ENCODE data around the gene ASB2. TPM values are rescaled to one million over a fixed set of nuclear protein-coding genes. Genes with fewer than 3 reads are reported as not detected.

The ASB2 gene
- total RNA-seq, 1 experiment from 2014 or later: not detected

DNA sequence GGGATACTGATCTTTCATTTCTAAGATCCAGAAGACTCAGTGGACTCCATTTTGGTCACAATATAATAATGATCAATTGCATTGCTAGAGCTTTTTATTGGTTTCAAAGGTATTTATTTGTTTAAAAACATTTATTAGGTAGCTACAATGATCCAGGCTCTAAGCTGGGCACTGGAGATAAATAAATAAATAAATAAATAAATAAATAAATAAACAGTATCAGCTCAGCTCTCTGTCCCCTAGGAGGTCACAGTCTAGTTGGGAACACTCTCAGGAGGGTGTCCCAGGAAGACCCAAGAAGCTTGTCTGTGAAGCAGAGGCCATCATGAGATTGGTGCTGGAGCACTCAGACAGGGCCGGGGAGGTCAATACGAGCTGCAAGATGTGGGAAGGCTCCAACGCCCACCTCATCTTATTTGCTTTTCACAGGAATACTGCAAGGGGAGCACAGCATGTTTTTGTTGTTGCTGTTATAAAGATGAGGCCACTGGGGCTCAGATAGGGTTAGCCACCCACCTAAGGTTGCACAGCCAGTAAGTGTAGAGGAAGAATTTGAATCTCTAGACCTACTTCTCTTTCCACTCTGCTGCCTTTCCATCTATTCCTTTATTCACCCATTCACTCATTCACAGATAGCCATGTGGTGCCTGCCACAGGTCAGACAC lies 15.5 kb downstream of the ASB2 start:
- H3K27me3 ChIP-seq (replicated peaks; ENCODE audit: insufficient read depth, low read depth, low read length, poor library complexity): no peaks in the 10 kb centered on the region
- no peak for DNase-seq (ENCODE audit: low spot score)
- intact Hi-C loops (cut with micrococcal nuclease; ENCODE audit: unreplicated experiment): no loop called here
- H3K36me3 ChIP-seq (ENCODE audit: insufficient read depth, low read length, poor library complexity, severe bottlenecking): no peaks in the 10 kb centered on the region
- POLR2A ChIA-PET (ENCODE audit: low non-redundant PET): no interaction called here
- no peak overlapping the region for H3K27ac ChIP-seq (ENCODE audit: low read depth, low read length, poor library complexity, severe bottlenecking)
- TF ChIP-seq, protein P1, sequence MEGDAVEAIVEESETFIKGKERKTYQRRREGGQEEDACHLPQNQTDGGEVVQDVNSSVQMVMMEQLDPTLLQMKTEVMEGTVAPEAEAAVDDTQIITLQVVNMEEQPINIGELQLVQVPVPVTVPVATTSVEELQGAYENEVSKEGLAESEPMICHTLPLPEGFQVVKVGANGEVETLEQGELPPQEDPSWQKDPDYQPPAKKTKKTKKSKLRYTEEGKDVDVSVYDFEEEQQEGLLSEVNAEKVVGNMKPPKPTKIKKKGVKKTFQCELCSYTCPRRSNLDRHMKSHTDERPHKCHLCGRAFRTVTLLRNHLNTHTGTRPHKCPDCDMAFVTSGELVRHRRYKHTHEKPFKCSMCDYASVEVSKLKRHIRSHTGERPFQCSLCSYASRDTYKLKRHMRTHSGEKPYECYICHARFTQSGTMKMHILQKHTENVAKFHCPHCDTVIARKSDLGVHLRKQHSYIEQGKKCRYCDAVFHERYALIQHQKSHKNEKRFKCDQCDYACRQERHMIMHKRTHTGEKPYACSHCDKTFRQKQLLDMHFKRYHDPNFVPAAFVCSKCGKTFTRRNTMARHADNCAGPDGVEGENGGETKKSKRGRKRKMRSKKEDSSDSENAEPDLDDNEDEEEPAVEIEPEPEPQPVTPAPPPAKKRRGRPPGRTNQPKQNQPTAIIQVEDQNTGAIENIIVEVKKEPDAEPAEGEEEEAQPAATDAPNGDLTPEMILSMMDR (conservative IDR thresholded peaks at IDR 0.05; ENCODE audit: low read depth, low read length): no peak
- no peak for TF ChIP-seq EZH2 (IDR thresholded peaks at IDR 0.05; ENCODE audit: borderline replicate concordance, low read depth, low read length, poor library complexity, severe bottlenecking)
- no peaks in the 10 kb centered on the region for H3K4me1 ChIP-seq (ENCODE audit: insufficient read depth, low read length, poor library complexity, severe bottlenecking)
- CTCF ChIA-PET: no interaction called here
- no peak overlapping the region for H3K4me3 ChIP-seq (ENCODE audit: low read depth, low read length, poor library complexity, severe bottlenecking)
- BruUV-seq (replicated peaks): no TSS peak
- no peaks in the 10 kb centered on the region for H3K9me3 ChIP-seq (ENCODE audit: low read depth, low read length, poor library complexity, severe bottlenecking)

DNA sequence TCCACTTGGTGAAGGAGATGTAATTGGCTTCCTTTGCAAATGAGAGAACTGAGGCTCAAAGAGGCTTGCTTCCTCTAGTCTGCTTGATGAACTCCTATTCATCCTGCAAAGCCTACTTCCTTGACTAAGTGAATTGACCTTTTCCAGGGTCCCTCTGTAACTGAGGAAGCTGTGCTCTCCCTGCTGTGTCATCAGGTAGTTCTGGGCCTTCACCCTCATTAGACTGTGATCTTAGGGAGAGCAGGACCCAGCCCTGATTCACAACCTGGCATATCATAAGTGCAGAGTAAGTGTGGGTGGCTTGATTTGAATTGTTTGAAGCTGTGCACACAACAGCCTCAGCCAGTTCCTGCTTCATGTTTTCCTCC lies 16.3 kb downstream of the ASB2 start:
- POLR2A ChIA-PET (ENCODE audit: low non-redundant PET): no interaction called here
- CTCF ChIA-PET: no interaction called here
- no peaks in the 10 kb centered on the region for H3K27me3 ChIP-seq (replicated peaks; ENCODE audit: insufficient read depth, low read depth, low read length, poor library complexity)
- intact Hi-C loops (cut with micrococcal nuclease; ENCODE audit: unreplicated experiment): no loop called here
- no TSS peak for BruUV-seq (replicated peaks)
- no peak overlapping the region for H3K27ac ChIP-seq (ENCODE audit: low read depth, low read length, poor library complexity, severe bottlenecking)
- H3K4me3 ChIP-seq (ENCODE audit: low read depth, low read length, poor library complexity, severe bottlenecking): no peak overlapping the region
- no peaks in the 10 kb centered on the region for H3K4me1 ChIP-seq (ENCODE audit: insufficient read depth, low read length, poor library complexity, severe bottlenecking)
- TF ChIP-seq, protein P1 (conservative IDR thresholded peaks at IDR 0.05; ENCODE audit: low read depth, low read length): no peak
- no peak for TF ChIP-seq EZH2 (IDR thresholded peaks at IDR 0.05; ENCODE audit: borderline replicate concordance, low read depth, low read length, poor library complexity, severe bottlenecking)
- H3K9me3 ChIP-seq (ENCODE audit: low read depth, low read length, poor library complexity, severe bottlenecking): no peaks in the 10 kb centered on the region
- no peak for DNase-seq (ENCODE audit: low spot score)
- H3K36me3 ChIP-seq (ENCODE audit: insufficient read depth, low read length, poor library complexity, severe bottlenecking): no peaks in the 10 kb centered on the region

DNA sequence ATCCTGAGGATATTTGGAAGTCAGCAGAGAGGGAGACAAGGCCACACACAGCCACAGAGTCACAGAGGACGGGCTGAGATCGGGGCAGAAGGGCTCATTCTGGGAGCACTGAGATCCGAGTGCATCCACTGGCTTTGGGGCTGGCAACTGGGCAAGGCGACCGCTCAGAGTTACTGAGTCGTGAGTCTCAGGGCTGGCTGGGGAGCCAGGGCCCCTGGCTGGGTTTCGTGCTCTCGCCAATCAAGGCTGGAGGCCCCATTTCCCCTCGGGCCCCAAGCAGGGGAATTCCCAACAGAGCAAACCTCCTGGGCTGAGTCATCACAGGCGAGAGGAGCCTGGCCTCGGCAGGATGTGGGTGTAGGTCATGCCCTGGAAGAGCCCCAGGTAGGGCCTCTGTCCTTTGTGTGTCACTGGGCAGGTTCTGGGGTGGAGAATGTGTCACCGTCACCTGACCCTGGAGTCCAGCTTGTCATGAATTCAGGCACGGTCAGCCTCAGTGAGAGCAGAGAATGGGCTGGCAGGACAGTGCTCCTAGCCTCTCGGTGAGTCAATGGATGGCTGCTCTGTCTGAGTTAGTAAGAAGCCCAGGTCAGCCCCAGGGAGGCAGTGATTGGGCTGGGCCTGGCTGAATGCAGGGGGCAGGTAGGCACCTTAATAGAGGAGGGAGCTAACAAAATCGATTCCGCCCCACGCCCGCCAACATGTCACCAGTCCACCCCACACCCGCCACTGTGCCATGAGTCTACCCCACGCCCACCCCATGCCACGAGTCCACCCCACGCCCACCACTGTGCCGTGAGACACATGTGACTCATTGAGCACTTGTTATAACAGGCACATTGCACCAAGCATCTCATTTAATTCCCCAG lies 16.9 kb downstream of the ASB2 start:
- no peaks in the 10 kb centered on the region for H3K36me3 ChIP-seq (ENCODE audit: insufficient read depth, low read length, poor library complexity, severe bottlenecking)
- no peak for TF ChIP-seq EZH2 (IDR thresholded peaks at IDR 0.05; ENCODE audit: borderline replicate concordance, low read depth, low read length, poor library complexity, severe bottlenecking)
- TF ChIP-seq, protein P1 (conservative IDR thresholded peaks at IDR 0.05; ENCODE audit: low read depth, low read length): no peak
- BruUV-seq (replicated peaks): no TSS peak
- POLR2A ChIA-PET (ENCODE audit: low non-redundant PET): no interaction called here
- H3K4me3 ChIP-seq (ENCODE audit: low read depth, low read length, poor library complexity, severe bottlenecking): no peak overlapping the region
- H3K9me3 ChIP-seq (ENCODE audit: low read depth, low read length, poor library complexity, severe bottlenecking): no peaks in the 10 kb centered on the region
- H3K4me1 ChIP-seq (ENCODE audit: insufficient read depth, low read length, poor library complexity, severe bottlenecking): no peaks in the 10 kb centered on the region
- intact Hi-C loops (cut with micrococcal nuclease; ENCODE audit: unreplicated experiment): no loop called here
- DNase-seq (ENCODE audit: low spot score): no peak
- H3K27ac ChIP-seq (ENCODE audit: low read depth, low read length, poor library complexity, severe bottlenecking): no peak overlapping the region
- CTCF ChIA-PET: no interaction called here
- no peaks in the 10 kb centered on the region for H3K27me3 ChIP-seq (replicated peaks; ENCODE audit: insufficient read depth, low read depth, low read length, poor library complexity)

Measured in A673 (cell line).